ENCODE results near the gene UGT1A3.

DNA sequence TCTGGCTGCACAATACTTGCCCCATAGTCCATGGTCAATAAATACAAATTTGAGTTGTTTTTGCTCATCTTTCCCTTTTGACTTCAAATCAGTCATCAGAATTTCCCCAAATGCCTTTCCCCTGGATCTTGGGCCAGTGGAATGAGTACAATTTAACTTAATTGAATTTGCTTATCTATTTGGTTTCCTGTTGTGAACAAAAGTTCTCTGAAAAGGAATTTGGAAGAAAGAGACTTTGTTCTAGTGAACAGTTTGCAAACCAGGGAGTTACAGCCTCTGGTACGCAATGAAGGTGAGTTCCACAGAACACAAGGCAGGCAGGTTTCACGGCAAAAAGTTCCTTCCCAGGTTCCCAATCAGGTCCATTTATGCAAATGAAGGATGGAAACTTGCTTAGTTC is 30.0 kb downstream of the UGT1A3 start:
- TF ChIP-seq CTCF (IDR thresholded peaks at IDR 0.05) (no peak), ZFX (IDR thresholded peaks at IDR 0.05; ENCODE audit: borderline replicate concordance) (no peak)
